Hematopoietic multipotent progenitor cell treated with erythropoietin and hydrocortisone succinate and interleukin-3 and kit ligand, for 17 days (in vitro differentiated cells): ENCODE results near the gene TMIGD3.

Source experiments
- DNase-seq: peaks from one replicate; pipeline ENCODE4 v3.0.0-alpha.2; 2015; ENCODE audit warnings: low spot score

Gene TMIGD3

GRCh38 chr1:111507411-111508201, 4.2 kb upstream of the TMIGD3 start:
- no peak for DNase-seq

GRCh38 chr1:111506561-111506960, 3.1 kb upstream of the TMIGD3 start:
- DNase-seq = no peak

DNA sequence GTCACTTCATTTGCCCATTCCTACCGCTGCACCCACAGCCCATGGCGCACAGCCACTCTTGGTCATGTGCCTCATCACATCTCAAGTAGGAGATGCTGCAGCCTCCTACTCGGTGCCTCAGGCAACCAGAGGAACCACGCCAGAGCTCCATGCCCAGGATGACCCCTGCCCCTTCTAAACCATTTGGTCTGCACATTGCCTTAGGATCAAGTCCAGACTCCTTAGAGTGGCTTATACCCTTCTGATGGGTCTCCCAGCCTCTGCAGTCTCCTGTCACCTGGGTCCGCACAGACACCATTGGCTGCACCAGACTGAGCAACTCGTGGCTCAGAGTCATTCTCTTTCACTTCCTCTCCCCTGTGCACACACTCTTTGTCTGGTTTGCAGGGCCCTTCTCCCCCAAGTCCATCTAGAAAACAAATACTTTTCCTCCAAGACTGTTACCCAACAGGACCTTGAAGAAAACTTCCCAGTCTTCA, 2.2 kb upstream of the TMIGD3 start:
- DNase-seq = no peak

GRCh38 chr1:111504097-111504496, 664 bp upstream of the TMIGD3 start:
- no peak for DNase-seq

DNA sequence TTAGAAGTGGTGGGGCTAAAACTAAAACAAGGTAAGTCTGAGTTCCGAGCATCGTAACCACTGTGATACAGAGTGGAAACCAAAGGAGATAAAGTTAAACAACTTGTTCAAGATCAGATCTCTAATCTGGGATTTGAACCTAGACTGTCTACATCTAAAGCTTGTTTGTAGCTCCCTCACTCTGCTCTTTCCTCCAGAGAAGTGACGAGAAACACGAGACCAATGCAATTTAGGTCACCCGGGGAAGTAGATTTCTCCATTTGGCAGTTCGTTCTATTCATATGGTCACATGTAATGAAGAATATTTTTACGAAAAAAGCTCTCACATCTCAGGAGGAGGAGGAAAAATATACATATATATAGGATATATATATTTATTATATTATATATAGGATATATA, 1.8 kb downstream of the TMIGD3 start:
- no peak for DNase-seq

GRCh38 chr1:111499026-111499785, 4.2 kb downstream of the TMIGD3 start:
- no peak for DNase-seq

DNA sequence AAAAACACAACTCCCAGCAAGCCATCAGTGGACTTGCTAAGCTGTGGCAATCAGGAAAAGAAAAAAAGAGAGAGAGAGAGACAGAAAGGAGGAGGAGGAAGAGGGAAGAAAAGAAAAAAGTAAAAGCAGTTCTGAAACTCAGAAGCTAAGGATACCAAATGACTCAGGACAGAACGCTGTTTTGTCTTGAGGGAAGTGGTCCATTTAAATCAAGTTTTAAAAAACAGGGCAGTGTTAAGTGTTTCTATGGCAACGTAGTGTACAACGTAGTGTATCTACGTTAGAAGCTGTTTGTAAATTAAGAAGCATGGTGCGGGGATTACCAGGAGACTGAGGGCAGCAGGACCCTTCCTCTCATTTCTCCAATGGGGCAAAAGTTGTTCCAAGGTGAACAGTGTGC, 5.8 kb downstream of the TMIGD3 start:
- DNase-seq = no peak

- DNase-seq = no peak
Measured at GRCh38 chr1:111496398-111496797, 7.0 kb downstream of the TMIGD3 start.

DNA sequence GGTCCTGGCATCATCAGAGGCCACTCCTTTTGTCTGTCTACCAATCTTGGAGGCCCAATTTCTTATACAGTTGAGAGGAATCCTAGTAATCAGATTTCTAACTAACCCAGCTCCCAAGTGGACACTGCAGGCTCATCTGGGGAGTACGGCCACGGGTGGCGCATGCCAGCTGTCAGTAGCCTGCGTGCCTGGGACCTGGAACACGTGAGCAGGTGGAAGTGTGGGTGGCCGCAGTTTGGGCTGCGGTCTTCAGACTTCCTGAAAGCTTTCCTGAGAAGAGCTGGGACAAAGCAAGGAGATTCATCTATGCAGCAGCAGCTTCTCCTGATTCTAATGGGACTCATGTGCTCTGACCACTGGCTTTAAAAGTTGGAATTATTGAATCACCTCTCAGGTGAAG, 12.4 kb downstream of the TMIGD3 start:
- no peak for DNase-seq

DNA sequence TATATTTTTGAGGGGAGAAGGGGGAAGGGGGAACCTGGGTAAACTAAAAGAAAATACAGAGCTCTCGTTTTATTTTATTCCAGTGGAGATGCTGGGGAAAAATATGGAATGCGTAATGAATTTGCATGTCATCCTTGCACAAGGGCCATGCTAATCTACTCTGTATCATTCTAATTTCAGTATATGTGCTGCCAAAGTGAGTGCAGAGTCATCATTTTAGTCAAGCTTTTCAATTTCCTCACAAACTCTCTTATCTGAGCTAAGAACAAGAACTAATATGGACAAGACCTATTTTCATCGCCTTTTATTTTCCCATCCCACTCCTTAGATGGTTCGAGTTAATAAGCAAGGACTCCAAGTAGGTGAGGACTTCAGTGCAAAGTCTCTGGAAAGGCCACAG, 13.2 kb downstream of the TMIGD3 start:
- no peak for DNase-seq

DNA sequence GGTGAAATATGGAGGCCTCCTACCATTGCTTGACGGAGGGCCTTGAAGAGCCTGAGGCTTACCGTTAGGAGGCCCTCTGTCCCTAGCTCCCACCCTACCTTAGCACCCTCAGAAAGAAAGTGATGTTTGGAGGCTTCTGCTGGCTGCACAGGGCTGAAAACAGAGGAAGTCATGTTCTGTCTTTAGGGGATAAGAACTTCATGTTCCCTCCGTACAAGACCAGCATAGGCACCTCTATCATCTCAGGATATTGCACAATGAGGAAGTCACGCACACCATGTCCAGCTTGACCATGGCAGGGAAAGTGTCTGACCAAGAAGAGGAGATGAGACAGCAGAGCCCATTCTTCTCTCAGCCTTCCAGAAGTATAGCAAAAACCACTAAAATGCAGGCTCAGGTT, 13.8 kb downstream of the TMIGD3 start:
- DNase-seq = no peak

- DNase-seq = no peak
Measured at GRCh38 chr1:111488669-111489068, 14.8 kb downstream of the TMIGD3 start.

GRCh38 chr1:111487133-111487532, 16.3 kb downstream of the TMIGD3 start:
- no peak for DNase-seq

DNA sequence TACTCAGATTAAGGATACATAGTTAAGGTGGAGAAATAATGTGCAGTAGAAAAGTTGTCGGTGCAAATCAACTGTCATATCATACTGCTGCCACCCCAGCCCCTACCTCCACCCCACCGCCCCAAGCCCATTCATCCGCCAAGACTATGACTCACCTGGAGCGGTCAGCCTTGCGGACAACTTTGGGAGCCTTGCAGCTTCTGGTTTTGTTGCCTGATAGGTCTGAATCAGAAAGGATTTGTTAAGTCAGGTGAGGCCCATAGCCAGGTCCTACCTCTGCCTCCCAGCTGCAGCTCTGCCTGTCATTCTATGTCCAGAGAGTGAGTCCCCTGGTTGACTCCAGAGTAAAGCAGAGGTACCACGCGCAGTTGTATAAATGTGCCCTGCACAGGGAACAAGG, 17.0 kb downstream of the TMIGD3 start:
- no peak for DNase-seq

DNA sequence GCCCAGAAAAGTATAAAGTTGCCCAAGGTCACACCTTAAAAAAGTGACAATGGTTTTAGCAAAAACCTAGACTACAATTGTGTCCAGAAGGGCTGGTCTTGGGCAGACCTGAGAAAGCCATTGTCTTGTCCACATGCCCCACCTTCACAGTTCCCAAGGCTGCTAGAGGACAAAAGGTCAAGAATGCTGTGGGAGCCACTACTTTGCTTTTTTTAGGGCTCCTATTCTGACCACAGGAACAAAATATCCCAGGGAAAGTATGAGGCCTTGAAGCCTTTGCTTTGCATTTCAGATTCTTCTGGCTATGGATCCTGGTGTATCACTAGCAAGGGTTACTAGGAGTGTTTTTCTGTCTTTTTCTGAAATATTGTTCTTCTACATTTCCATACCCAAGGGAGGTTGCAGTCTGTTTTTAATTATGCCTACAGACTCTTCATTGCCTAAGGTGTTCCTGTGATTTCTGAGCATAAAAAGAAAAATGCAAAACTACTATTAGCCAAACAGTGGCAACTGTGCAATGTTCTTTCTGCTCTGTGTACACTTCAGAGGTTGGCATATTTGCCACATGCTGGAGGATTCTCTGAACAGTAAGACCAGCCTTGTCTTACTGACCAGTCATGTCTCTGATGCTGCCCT, 18.9 kb downstream of the TMIGD3 start:
- DNase-seq = no peak

DNA sequence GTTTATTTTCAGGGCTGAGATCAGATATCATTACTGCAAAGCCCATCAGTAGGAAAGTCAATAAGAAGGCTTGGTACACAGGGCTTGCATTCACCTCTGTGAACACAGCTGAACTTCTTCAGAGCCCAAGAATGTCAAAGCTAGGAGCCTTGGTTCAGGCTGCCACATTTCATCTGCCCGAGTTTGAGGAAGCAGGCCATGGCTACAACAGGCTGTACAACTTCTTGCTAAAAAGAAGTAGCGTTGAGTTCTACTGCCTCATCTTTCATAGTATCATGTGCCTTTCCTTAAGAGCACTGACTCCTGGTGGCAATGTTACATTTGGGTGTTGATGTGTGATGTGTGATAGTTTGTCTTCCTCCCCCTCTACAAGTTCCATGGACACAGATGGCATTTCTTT, 19.6 kb downstream of the TMIGD3 start:
- DNase-seq = no peak

- DNase-seq = no peak
Measured at GRCh38 chr1:111483166-111483565, 20.3 kb downstream of the TMIGD3 start.

- peak; percentile 26 for DNase-seq
Measured at GRCh38 chr1:111481387-111482221, 21.8 kb downstream of the TMIGD3 start.

DNA sequence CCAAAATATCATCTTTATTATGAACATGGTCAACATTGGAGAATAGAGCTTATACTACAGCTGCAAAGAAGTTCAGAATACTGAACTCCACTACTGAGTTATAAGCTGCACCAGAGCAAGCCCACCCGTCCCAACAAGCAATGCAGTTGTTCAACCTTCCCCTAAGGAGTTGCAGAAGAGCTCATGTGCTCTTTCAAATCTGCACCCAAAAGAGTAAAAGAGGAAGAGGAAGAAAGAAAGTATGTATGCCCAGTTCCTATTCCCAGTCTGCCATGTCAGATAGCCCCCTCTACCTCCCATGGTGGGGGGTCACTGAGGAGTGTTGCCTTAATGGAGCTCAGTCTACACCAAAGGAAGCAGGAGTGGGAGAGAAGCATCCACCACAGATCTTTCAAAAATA, 22.8 kb downstream of the TMIGD3 start:
- no peak for DNase-seq

- no peak for DNase-seq
Measured at GRCh38 chr1:111476761-111477309, 26.6 kb downstream of the TMIGD3 start.

DNA sequence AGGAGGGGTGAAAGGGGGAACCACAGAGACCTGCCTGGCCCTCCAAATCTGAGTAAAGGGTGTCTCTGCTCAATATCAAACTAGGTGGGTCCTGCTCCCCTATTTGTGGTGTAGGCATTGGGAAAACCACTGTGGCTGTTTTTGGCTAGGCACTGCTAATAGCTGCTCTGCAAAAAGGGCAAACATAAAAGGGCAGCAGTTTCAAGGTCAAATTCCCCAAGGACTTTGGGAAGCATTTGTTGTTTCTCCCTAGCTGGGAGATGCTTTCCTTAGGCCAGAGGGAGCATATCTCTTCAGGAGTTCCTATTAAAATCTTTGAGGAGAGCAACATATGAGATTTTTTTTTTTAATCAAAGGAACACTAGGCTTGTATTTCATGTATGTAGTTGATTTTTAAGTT, 27.2 kb downstream of the TMIGD3 start:
- DNase-seq = no peak

DNA sequence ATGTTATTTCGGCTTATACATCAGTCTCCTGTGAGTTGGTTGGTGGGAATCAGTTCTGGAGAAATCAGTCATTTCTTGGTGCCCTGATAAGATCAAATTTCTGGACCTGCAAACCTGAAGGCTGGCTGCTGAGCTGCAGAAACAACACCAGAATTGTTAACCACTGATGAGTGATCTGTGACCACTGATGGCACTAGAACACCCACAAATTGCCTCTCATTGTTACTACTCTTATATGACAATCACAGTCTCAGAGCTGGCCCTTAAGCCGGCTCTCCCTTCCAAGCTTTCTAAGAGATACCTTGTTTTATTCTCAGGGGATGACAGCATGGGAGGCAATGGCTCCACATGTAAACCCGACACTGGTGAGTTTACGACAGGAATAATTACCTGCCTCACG, 27.7 kb downstream of the TMIGD3 start:
- no peak for DNase-seq
